CMK (cell line): ENCODE data around the gene CES3.
"Not testable (repeated sequence)": the region's sequence is repeated elsewhere in the genome, so short reads cannot be mapped to it uniquely, and the experiment has no call there.

Source experiments
- DNase-seq: peaks from one replicate; pipeline ENCODE4 v3.0.0-alpha.2; 2010; ENCODE audit warnings: low read depth

CES3 gene

DNA sequence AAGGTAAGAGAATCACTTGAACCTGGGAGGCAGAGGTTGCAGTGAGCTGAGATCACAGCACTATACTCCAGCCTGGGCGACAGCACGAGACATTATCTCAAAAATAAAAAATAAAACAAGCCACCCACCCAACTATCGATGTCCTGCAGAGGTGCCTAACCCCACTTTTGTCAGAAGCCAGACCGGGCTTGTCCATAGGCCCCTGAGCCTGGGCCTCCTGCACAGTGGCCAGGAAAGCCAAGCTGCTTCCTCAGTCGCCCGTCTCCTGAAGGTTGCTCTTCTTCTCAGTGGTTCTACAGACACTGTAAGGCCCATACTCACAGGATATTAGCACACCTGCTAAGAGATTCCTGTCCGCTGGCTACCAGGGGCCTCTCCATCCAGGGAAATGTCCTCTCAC lies 14.5 kb upstream of the CES3 start:
- DNase-seq: no peak

DNA sequence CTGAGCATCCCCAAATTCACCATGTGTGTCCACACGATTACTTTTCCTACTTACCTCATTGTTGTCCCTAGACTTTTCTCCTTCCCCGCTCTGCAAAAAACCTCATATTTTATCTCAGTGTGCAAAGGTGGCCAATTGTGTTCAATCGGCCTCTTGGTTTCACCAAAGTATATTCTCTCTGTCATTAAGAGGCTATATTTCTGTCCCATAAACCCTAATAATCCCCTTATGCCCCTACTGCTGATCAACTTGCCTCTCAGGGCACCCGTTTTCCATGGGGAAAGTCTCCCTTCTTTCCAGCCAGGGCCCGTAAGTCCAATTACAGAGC lies 14.1 kb upstream of the CES3 start:
- DNase-seq: no peak

- DNase-seq: no peak
Observed at GRCh38 chr16:66947302-66948065, 13.6 kb upstream of the CES3 start.

DNA sequence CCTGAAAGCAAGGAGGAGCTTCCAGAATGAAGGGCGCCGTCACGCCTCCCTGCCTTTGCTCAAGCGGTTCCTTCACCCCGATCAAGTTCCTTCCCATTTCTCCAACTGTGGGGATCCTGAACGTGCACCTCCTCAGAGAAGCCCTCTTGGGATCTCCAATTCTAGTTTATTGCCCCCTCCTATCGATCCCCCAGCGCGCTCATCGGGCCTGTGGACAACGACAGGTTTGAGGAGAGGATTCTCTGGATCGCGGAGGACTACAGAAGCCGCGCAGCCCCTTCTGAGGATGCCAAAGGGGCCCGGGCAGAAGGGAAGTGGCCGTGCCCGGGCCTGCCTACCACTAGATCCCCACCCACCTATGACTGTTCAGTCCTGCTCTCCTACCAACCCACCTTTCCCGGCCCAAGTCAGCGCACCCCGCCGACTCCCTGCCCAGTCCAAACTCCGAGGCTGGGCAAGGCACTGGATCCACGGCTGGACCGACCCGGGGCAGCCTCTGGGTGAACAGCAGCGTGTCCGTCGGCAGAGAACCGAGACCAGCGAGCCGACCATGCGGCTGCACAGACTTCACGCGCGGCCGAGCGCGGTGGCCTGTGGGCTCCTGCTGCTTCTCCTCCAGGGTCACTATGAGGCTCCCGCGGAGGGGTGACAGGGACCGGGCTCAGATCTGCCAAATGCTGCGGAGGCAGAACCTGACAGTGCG lies 12.8 kb upstream of the CES3 start:
- DNase-seq: no peak

DNA sequence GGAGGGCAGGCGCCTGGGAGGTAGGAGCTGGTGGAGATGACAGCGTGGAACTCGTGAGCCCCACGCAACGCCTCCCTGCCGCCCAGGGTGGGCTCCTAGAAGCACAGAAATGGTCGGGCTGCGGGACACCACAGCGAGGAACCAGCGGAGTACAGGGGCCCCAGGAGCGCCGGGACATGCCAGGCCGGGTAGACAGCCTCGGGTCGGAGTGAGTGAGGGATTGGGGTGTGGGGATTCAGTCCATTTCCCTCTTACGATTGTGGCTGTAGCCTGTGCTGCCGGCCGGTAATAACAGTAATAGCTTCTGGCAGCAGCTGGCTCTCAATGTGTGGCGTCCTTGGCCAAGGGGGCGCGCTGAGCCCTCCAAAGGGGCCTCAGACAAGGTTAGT lies 12.2 kb upstream of the CES3 start:
- no peak for DNase-seq

DNA sequence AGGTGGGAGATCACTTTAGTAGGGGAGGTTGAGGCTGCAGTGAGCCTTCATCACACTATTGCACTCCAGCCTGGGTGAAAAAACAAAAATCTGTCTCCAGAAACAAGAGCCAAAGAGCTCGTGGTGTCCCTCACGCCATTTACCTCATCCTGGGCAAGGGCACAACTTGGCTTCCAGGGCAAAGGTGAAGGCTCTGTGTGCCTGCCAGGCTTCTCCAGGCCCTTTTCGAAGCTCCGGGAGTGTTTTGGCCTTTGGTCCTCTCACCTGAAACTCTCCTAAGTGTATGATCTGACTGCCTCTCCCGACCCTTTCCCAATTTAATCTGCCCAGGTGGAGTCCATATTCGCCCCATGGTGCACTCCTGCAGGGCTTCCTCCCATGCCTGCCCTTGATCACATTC lies 11.6 kb upstream of the CES3 start:
- DNase-seq: no peak

DNA sequence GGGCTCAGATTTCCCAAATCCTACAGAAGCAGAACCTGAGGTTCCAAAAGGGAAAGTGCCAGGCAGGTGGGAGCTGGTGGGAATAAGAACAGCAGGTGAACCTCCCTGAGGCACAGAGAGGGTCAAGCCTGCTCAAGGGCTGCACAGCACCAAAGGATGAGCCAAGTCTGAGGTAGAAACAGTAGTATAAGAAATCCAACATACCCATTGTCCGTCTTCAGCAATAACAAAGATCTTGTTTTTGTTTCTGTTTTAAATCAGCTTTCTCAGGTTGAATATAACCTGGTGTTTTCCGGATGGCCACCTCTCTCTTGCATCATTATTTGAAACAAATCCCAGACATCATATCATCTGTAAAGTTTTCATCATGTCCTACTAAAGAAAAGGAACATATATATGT lies 10.6 kb upstream of the CES3 start:
- DNase-seq: no peak

DNA sequence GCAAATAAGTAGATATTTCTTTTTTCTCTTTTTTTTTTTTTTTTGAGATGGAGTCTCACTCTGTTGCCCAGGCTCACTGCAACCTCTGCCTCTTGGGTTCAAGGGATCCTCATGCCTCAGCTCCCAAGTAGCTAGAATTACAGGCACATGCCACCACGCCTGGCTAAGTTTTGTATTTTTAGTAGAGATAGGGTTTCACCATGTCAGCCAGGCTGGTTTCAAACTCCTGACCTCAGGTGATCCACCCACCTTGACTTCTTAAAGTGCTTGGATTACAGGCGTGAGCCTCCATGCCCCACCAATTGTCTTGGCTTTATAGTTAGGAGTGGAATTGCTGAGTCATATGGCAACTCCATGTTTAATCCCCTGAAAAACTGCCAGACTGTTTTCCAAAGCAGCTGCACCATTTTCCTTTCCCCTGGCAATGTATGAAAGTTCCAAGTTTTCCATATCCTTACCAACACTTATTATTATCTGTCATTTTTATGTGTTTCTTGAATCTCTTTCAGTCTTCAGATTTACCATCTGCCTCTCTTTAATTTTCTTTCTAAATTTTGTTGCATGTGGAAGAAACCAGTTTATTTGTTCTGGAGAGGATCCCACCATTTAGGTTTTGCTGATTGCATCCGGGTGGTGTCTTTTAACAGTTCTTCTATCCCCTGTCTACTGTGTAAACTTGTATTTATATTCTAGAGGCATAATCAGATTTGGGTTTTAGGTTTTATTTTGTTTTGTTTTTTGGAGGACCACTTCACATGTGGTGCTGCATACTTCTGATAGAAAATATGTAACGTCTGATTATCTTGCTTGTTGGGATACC lies 9.9 kb upstream of the CES3 start:
- DNase-seq: no peak

DNA sequence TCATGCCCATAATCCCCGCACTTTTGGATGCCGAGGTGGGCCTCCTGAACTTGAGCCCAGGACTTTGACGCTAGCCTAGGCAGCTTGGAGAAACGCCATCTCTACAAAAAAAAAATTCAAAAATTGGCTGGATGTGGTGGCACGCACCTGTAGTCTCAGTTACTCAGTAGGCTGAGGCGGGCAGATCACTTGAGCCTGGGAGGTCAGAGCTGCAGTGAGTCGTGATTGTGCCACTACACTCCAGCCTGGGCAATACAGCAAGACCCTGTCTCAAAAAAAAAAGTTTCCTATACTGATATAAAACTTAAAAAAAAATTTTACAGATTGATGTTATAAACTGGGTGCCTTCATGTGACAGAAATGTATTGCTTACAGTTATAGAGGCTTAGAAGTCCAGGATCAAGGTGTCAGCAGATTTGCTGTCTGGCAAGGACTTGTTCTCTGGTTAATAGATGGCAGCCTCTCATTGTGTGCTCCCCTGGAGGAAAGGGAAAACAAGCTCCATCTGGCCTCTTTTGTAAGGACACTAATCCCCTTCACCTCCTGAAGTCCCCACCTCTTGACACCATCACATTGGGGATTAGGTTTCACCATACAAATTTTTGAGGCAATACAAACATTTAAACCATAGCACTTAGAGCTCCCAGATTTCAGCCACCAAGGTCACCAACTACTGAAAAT lies 8.5 kb upstream of the CES3 start:
- DNase-seq: no peak

DNA sequence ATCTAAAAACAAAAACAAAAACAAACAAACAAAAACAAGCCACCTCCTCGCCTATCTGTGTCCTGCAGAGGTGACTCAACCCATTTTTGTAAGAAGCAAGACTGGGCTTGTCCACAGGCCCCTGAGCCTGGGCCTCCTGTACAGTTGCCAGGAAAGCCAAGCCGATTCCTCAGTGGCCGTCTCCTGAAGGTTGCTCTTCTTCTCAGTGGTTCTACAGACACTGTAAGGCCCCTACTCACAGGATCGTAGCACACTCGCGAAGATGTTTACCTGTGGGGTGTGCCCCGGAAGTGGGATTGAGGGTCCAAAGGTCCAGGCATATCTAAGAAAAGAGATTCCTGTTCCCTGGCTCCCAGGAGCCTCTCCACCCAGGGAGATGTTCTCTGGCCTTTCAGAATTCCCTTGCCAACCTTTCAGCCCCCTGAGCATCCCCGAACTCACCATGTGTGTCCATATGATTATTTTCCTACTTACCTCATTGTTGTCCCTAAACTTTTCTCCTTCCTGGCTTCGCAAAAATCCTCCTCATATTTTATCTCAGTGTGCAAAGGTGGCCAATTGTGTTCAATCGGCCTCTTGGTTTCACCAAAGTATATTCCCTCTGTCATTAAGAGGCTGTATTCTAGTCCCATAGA lies 7.5 kb upstream of the CES3 start:
- DNase-seq: no peak

GRCh38 chr16:66954097-66954659 lies 6.9 kb upstream of the CES3 start:
- peak; percentile 26 for DNase-seq

DNA sequence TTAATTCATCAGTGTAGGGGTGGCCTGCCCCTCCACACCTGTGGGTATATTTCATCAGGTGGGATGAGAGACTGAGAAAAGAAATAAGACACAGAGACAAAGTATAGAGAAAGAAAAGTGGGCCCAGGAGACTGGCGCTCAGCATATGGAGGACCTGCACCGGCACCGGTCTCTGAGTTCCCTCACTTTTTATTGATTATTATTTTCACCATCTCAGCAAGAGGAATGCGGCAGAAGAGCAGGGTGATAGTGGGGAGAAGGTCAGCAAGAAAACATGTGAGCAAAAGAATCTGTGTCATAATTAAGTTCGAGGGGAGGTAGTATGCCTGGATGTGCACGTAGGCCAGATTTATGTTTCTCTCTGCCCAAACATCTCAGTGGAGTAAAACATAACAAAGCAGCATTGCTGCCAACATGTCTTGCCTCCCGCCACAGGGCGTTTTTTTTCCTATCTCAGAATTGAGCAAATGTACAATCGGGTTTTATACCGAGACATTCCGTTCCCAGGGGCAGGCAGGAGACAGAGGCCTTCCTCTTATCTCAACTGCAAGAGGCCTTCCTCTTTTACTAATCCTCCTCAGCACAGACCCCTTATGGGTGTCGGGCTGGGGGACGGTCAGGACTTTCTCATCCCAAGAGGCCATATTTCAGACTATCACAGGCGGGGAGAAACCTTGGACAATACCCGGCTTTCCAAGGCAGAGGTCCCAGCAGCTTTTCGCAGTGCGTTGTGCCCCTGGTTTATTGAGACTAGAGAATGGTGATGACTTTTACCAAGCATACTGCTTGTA lies 5.5 kb upstream of the CES3 start:
- DNase-seq: not testable (repeated sequence)

DNA sequence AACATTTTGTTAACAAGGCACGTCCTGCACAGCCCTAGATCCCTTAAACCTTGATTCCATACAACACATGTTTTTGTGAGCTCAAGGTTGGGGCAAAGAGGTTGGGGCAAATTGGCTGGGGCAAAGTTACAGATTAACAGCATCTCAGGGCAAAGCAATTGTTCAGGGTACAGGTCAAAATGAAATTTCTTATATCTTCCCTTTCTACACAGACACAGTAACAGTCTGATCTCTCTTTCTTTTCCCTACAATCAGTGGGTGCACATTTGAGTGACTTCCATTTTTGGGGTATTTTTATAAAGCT lies 5.0 kb upstream of the CES3 start:
- DNase-seq: not testable (repeated sequence)

DNA sequence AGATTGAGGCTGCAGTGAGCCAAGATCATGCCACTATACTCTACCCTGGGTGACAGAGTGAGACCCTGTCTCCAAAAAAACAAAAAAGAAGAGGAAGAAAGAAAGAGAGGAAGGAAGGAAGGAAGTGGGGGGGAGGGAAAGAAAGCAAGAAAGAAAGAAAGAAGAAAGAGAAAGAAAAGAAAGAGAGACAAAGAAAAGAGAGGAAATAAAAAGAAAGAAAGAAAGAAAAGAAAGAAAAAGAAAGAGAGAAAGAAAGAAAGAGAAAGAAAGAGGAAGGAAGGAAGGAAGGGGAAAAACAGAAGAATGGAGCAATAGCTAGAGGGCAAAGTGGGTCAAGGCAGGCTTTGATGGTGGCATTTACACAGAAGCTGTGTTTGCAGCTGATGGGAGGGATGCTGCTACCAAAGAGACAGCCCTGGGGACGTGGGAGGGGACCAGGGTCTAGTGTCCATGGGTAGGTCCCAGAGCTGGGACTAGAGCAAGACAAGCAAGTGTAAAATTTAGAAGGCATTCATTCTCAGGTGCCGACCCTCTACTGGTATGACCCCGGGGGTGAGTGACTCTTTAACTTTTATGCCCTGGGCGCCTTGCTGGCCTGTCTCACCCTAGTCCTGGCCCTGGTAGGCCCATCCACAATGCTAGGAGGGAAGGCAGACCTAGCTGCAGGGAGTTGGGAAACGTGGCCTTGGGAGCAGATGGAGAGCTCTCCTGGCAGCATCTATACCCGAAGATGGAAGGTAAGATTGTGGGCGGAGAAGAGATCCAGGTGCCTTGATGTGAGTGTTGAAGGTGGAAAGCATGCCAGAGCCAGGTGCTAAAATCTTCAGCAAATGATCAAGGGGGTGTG lies 2.0 kb upstream of the CES3 start:
- DNase-seq: no peak

- DNase-seq: no peak
Observed at GRCh38 chr16:66959704-66960161, 1.3 kb upstream of the CES3 start.

DNA sequence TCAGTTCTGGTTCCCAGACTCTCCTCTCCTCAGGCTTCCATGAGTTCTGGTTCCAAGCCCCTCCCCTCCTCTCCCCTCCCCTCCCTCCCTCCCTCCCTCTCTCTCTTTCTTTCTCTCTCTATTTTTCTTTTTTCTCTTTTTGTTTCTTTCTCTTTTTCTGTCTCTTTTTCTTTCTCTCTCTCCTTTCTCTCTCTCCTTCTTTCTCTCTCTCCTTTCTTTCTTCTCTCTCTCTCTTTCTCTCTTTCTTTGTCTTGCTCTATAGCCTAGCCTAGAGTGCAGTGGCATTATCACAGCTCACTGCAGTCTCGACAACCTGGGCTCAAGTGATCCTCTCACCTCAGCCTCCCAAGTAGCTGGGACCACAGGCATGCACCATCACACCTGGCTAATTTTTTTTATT lies 796 bp upstream of the CES3 start:
- DNase-seq: no peak

DNA sequence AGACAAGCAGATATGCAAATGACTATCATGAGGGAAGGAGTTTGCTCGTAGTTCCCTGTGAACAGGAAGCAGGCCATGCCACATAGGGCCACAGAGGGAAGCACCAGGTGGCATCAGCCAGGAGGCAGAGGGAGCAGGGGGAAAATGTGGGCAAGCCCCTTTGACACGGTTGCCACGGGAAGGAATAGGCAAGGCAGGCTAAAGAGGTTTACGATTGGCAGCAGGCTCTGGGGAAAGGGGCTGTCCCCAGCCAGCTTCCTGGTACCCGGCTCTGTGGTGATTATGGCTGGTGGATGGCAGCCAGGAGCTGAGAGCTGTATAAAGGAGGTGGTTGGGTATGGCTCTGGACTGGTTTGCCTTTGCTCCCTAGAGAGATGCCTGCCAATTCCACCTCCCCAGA lies 848 bp downstream of the CES3 start:
- peak; percentile 20 for DNase-seq

GRCh38 chr16:66964049-66964448 lies 3.0 kb downstream of the CES3 start:
- no peak for DNase-seq

DNA sequence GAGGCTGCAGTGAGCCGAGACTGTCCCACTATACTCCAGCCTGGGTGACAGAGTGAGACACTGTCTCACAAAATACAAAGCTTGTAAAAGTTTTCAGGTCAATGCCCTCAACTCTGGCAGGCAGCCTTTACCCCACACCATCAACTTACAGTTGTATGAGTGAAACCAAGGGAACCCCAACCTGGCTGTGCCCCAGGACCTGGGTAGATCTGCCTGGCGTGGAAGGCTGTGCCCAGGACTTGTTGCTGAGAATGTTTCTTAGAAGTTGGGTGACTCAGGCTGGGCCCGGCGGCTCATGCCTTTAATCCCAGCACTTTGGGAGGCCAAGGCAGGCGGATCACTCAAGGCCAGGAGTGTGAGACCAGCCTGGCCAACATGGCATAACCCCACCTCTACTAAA lies 7.8 kb downstream of the CES3 start:
- DNase-seq: no peak
